H9 (cell line): Measurements from ENCODE around the gene ANGPTL8. TPM values are rescaled to one million over a fixed set of nuclear protein-coding genes. Genes with fewer than 3 reads are reported as not detected.

Experiments used
- DNase-seq: peaks from one replicate; pipeline ENCODE4 v3.0.0-alpha.2; 2017
- H2AFZ ChIP-seq: one replicate; pipeline ENCODE4 v1.6.1; 2013; ENCODE audit warnings: mild to moderate bottlenecking, low read length, control low read depth, moderate library complexity
- H2AK5ac ChIP-seq: 2 replicates; pipeline ENCODE4 v1.6.1; 2013; ENCODE audit warnings: low read length, control low read depth, mixed read lengths; ENCODE audit not compliant: insufficient read length
- H2BK120ac ChIP-seq: one replicate; pipeline ENCODE4 v1.6.1; 2013; ENCODE audit warnings: low read depth, mild to moderate bottlenecking, low read length, control low read depth, inconsistent platforms; ENCODE audit not compliant: poor library complexity, severe bottlenecking
- H2BK12ac ChIP-seq: 2 replicates; pipeline ENCODE4 v1.6.1; 2013; ENCODE audit warnings: low read length, control low read depth, mixed read lengths, low read depth; ENCODE audit not compliant: insufficient read length
- H2BK15ac ChIP-seq: 2 replicates; pipeline ENCODE4 v1.6.1; 2013; ENCODE audit warnings: low read depth, low read length, control low read depth
- H2BK20ac ChIP-seq: one replicate; pipeline ENCODE4 v1.6.1; 2013; ENCODE audit warnings: low read depth, mild to moderate bottlenecking, low read length, control low read depth, inconsistent platforms; ENCODE audit not compliant: poor library complexity, severe bottlenecking
- H2BK5ac ChIP-seq: 2 replicates; pipeline ENCODE4 v1.6.1; 2013; ENCODE audit warnings: low read length, control low read depth, mixed read lengths; ENCODE audit not compliant: insufficient read length
- H3K14ac ChIP-seq: 2 replicates; pipeline ENCODE4 v1.6.1; 2013; ENCODE audit warnings: low read length, control low read depth; ENCODE audit not compliant: insufficient read depth
- H3K18ac ChIP-seq: 2 replicates; pipeline ENCODE4 v1.6.1; 2013; ENCODE audit warnings: low read depth, mild to moderate bottlenecking, mixed read lengths, low read length, control low read depth; ENCODE audit not compliant: insufficient read length
- H3K23ac ChIP-seq: 2 replicates; pipeline ENCODE4 v1.6.1; 2013; ENCODE audit warnings: low read length, control low read depth, mixed read lengths, low read depth; ENCODE audit not compliant: insufficient read length
- H3K23me2 ChIP-seq: 2 replicates; pipeline ENCODE4 v1.6.1; 2013; ENCODE audit warnings: low read depth, mild to moderate bottlenecking, mixed read lengths, low read length, control low read depth; ENCODE audit not compliant: insufficient read length, poor library complexity, severe bottlenecking
- H3K27ac ChIP-seq: 2 replicates; pipeline ENCODE4 v1.5.1; 2013; ENCODE audit warnings: low read length, control low read depth, mixed read lengths, low read depth; ENCODE audit not compliant: insufficient read length
- H3K27me3 ChIP-seq: 2 replicates; pipeline ENCODE4 v1.6.1; 2013; ENCODE audit warnings: low read length, control low read depth, inconsistent platforms; ENCODE audit not compliant: insufficient read depth
- H3K4ac ChIP-seq: 2 replicates; pipeline ENCODE4 v1.6.1; 2013; ENCODE audit warnings: low read depth, mild to moderate bottlenecking, control low read depth, inconsistent platforms, low read length, moderate library complexity
- H3K4me1 ChIP-seq: 2 replicates; pipeline ENCODE4 v1.6.1; 2013; ENCODE audit warnings: low read length, control low read depth, inconsistent platforms; ENCODE audit not compliant: insufficient read depth
- H3K4me2 ChIP-seq: 2 replicates; pipeline ENCODE4 v1.6.1; 2013; ENCODE audit warnings: low read length, control low read depth, mixed read lengths; ENCODE audit not compliant: insufficient read length, insufficient read depth
- H3K56ac ChIP-seq: 2 replicates; pipeline ENCODE4 v1.6.1; 2013; ENCODE audit warnings: low read depth, mild to moderate bottlenecking, mixed read lengths, low read length, control low read depth; ENCODE audit not compliant: insufficient read length
- H3K79me1 ChIP-seq: 2 replicates; pipeline ENCODE4 v1.6.1; 2013; ENCODE audit warnings: low read depth, mild to moderate bottlenecking, moderate library complexity, low read length, control low read depth, inconsistent platforms; ENCODE audit not compliant: insufficient read depth, poor library complexity, severe bottlenecking
- H3K79me2 ChIP-seq: 2 replicates; pipeline ENCODE4 v1.6.1; 2013; ENCODE audit warnings: low read length, control low read depth, inconsistent platforms; ENCODE audit not compliant: insufficient read depth
- H3K9ac ChIP-seq: 2 replicates; pipeline ENCODE4 v1.6.1; 2013; ENCODE audit warnings: low read length, control low read depth, mixed read lengths; ENCODE audit not compliant: insufficient read length; ENCODE audit errors: extremely low read depth
- H3K9me3 ChIP-seq: one replicate; pipeline ENCODE4 v1.6.1; 2013; ENCODE audit warnings: low read depth, low read length, inconsistent platforms; ENCODE audit not compliant: control insufficient read depth
- H3T11ph ChIP-seq: one replicate; pipeline ENCODE4 v1.6.1; 2013; ENCODE audit warnings: mild to moderate bottlenecking, low read length, control low read depth, inconsistent platforms
- H4K20me1 ChIP-seq: one replicate; pipeline ENCODE4 v1.6.1; 2013; ENCODE audit not compliant: control insufficient read depth, insufficient read length, insufficient read depth
- H4K5ac ChIP-seq: 2 replicates; pipeline ENCODE4 v1.6.1; 2013; ENCODE audit warnings: low read depth, mild to moderate bottlenecking, mixed read lengths, low read length, control low read depth; ENCODE audit not compliant: insufficient read length
- H4K8ac ChIP-seq: replicated peaks from 2 replicates; pipeline ENCODE4 v1.6.1; 2013; ENCODE audit warnings: low read length, control low read depth, mixed read lengths, low read depth; ENCODE audit not compliant: insufficient read length
- H4K91ac ChIP-seq: 2 replicates; pipeline ENCODE4 v1.6.1; 2013; ENCODE audit warnings: low read depth, mild to moderate bottlenecking, moderate library complexity, mixed read lengths, low read length, control low read depth; ENCODE audit not compliant: insufficient read length
- H3K27ac Mint-ChIP-seq, 3 experiments: 2 replicates in 2 of 3; 3 replicates in 1 of 3; pipeline ENCODE4 v1.8.0; 2020 to 2021; ENCODE audit warnings: mixed read lengths in 3 of 3, mild to moderate bottlenecking in 1 of 3, moderate library complexity in 1 of 3
- H3K27me3 Mint-ChIP-seq: 2 replicates; pipeline ENCODE4 v1.8.0; 2021; ENCODE audit warnings: low read depth, mild to moderate bottlenecking, moderate library complexity, mixed read lengths
- H3K36me3 Mint-ChIP-seq, 3 experiments: 2 replicates in 2 of 3; 3 replicates in 1 of 3; pipeline ENCODE4 v1.8.0; 2020 to 2021; ENCODE audit warnings: low read depth in 3 of 3, mixed read lengths in 3 of 3; ENCODE audit not compliant: insufficient read depth in 1 of 3
- H3K4me1 Mint-ChIP-seq, 2 experiments: 2 replicates each; pipeline ENCODE4 v1.8.0; 2020; ENCODE audit warnings: mixed read lengths in 2 of 2
- H3K4me3 Mint-ChIP-seq, 2 experiments: 2 replicates in 1 of 2; 3 replicates in 1 of 2; pipeline ENCODE4 v1.8.0; 2020 to 2021; ENCODE audit warnings: mild to moderate bottlenecking in 2 of 2, mixed read lengths in 2 of 2, moderate library complexity in 1 of 2
- H3K9me3 Mint-ChIP-seq, 2 experiments: 2 replicates in 1 of 2; 3 replicates in 1 of 2; pipeline ENCODE4 v1.8.0; 2020; ENCODE audit warnings: mild to moderate bottlenecking in 2 of 2, mixed read lengths in 2 of 2, moderate library complexity in 1 of 2
- CTCF ChIP-seq: fragments of 200-600 bp; sonication (generic); conservative IDR thresholded peaks from 3 replicates; pipeline ENCODE4 v1.8.0; 2021; ENCODE audit warnings: antibody characterized with exemption, mild to moderate bottlenecking
- WGBS: extraction: QIAGEN DNeasy Blood & Tissue Kit; methylation state at CpG from one replicate; pipeline ENCODE4 v1.1.7; 2013; ENCODE audit warnings: missing lambda C conversion rate, low lambda C conversion rate, mixed read lengths; ENCODE audit not compliant: insufficient read length; ENCODE audit errors: extremely low coverage; 5-methylcytosine and 5-hydroxymethylcytosine counted together
- total RNA-seq: library from RNA; stranded (reverse); gene quantifications from 2 replicates; pipeline ENCODE4 v1.2.1, GENCODE V29; 2021

Gene ANGPTL8
- total RNA-seq, 1 experiment from 2014 or later: not detected

GRCh38 chr19:11247391-11247790, 8.0 kb downstream of the ANGPTL8 start:
- Histone ChIP-seq H3K9ac (no peak overlapping the region), H3T11ph (no peak overlapping the region), H3K14ac (no peak overlapping the region), H2BK120ac (no peak overlapping the region), H3K4me2 (no peak overlapping the region), H2BK15ac (no peak overlapping the region), H4K5ac (no peak overlapping the region), H3K18ac (no peak overlapping the region), H3K56ac (no peak overlapping the region), H2BK12ac (no peak overlapping the region), H3K27me3 (no peaks in the 10 kb centered on the region), H3K9me3 (no peaks in the 10 kb centered on the region), H2BK5ac (no peak overlapping the region), H4K8ac (no peak overlapping the region), H3K23me2 (no peaks in the 10 kb centered on the region), H4K20me1 (peaks cover 2% of the 10 kb centered on the region), H3K79me2 (no peaks in the 10 kb centered on the region), H2BK20ac (no peak overlapping the region), H2AK5ac (no peak overlapping the region), H3K27ac (no peak overlapping the region), H3K79me1 (no peaks in the 10 kb centered on the region), H4K91ac (no peak overlapping the region), H3K4me1 (no peaks in the 10 kb centered on the region), H3K23ac (no peak overlapping the region), H3K4ac (no peak overlapping the region), H2AFZ (no peak overlapping the region)
- Mint-ChIP-seq H3K4me3 (no peak overlapping the region), H3K9me3 (no peaks in the 10 kb centered on the region), H3K36me3 (peaks cover 14 to 47% (median 43%) of the 10 kb centered on the region in 3 experiments), H3K27me3 (peaks cover 3% of the 10 kb centered on the region; the same call in 1 of the 2 replicates), H3K27ac (no peak overlapping the region), H3K4me1 (peaks cover 0 to 5% of the 10 kb centered on the region in 2 experiments; a peak in 3 of 4 replicates)
- TF ChIP-seq CTCF: no peak
- no CpG with 5 or more reads among the region's 10 CpGs for WGBS
- no peak for DNase-seq
